NCI-H2196 treated with DMSO at 0.1 percent for 48 hours (cell line): Measurements from ENCODE around the gene LSM12.
"Not testable (repeated sequence)": the region's sequence is repeated elsewhere in the genome, so short reads cannot be mapped to it uniquely, and the experiment has no call there.

Experiments
- DNase-seq: peaks from one replicate; lab custom pipeline; 2025; ENCODE audit not compliant: unreplicated experiment; lab: John Stamatoyannopoulos, UW

The LSM12 gene

GRCh38 chr17:44066204-44066930 lies at the start of gene LSM12:
LSM12 (minus strand) TSS chr17:44066671; CDS start chr17:44066587, 84 bp downstream.
- peak; percentile 88 for DNase-seq

GRCh38 chr17:44115585-44116415 lies 49.3 kb upstream of the LSM12 start:
- DNase-seq = no peak

- DNase-seq = no peak
These were observed 47.7 kb upstream of the LSM12 start for GRCh38 chr17:44113868-44114840.

- no peak for DNase-seq
These were observed 46.9 kb upstream of the LSM12 start for GRCh38 chr17:44113382-44113781.

- DNase-seq = no peak
These were observed 46.1 kb upstream of the LSM12 start for GRCh38 chr17:44112284-44113280.

- DNase-seq = no peak
These were observed 45.3 kb upstream of the LSM12 start for GRCh38 chr17:44111777-44112176.

GRCh38 chr17:44110823-44111633 lies 44.6 kb upstream of the LSM12 start:
- peak; percentile 93 for DNase-seq

GRCh38 chr17:44110011-44110686 lies 43.7 kb upstream of the LSM12 start:
- no peak for DNase-seq

GRCh38 chr17:44109312-44109630 lies 42.8 kb upstream of the LSM12 start:
- DNase-seq = no peak

GRCh38 chr17:44108440-44109311 lies 42.2 kb upstream of the LSM12 start:
- DNase-seq = no peak

- DNase-seq = no peak
These were observed 40.3 kb upstream of the LSM12 start for GRCh38 chr17:44106801-44107200.

- DNase-seq = no peak
These were observed 39.5 kb upstream of the LSM12 start for GRCh38 chr17:44105941-44106340.

- DNase-seq = no peak
These were observed 39.0 kb upstream of the LSM12 start for GRCh38 chr17:44105483-44105882.

GRCh38 chr17:44102849-44103622 lies 36.6 kb upstream of the LSM12 start:
- no peak for DNase-seq

GRCh38 chr17:44101858-44102257 lies 35.4 kb upstream of the LSM12 start:
- DNase-seq = not testable (repeated sequence)

- DNase-seq = no peak
These were observed 30.9 kb upstream of the LSM12 start for GRCh38 chr17:44097110-44097958.
